Epithelial cell of proximal tubule (primary cell): ENCODE measurements around the gene E2F4. TPM values are rescaled to one million over a fixed set of nuclear protein-coding genes. Genes with fewer than 3 reads are reported as not detected.
A peak's percentile ranks its signal among the peaks of the same experiment; 100 is the strongest.

Experiments used
- DNase-seq: peaks from one replicate; pipeline ENCODE4 v3.0.0-alpha.2; 2011; ENCODE audit warnings: low read depth
- H3K4me3 ChIP-seq: 2 replicates; pipeline ENCODE4 v1.5.1; 2011; ENCODE audit warnings: low read depth, mild to moderate bottlenecking, low read length
- total RNA-seq: library from RNA; depleted of rRNA; stranded (reverse); fragments of >200 nt; gene quantifications from 2 replicates; pipeline ENCODE4 v1.2.3, GENCODE V29; 2015
- TF ChIP-seq, protein P1 (sequence below): conservative IDR thresholded peaks from 2 replicates; pipeline ENCODE4 v1.5.1; 2012; ENCODE audit warnings: low read depth, mild to moderate bottlenecking, low read length

E2F4 gene
- total RNA-seq, 1 donor from 2014 or later, result 78.9 TPM

DNA sequence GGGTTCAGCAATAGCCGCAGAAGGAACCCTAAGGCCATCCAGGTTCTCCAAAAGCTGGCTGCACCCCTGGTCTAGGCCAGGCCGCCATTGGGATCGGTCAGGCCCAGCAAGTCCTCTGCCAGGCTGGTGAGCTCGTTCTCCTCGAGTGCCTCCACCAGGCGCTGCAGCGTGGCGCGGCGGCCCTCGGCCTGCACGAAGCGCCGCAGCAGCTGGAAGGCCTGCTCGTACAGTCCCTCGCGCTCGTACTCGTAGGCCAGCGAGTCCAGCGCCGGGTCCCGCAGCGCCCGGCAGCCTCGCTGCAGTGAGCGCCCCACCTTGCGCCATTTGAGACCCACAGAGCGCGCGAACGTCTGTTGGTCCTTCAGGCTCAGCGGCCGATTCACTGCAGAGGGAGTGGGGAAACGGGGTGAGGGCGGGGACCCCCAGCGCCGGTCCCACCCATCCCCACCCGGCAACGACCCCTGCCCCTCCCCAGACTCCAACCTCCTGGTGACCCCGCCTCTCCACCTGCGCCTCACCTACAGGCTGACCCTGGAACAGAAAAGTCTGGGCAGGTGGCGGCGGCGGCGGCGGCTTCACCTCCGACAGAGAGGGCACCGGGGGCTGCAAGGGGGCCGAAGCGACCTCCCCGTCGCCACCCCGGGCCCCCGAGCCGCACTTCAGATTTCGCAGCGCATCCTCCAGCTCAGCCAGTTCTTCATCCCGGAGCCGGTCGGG, 37.2 kb upstream of the E2F4 start:
- peak overlapping the region; percentile 30 for H3K4me3 ChIP-seq
- DNase-seq, result no peak
- TF ChIP-seq, protein P1, sequence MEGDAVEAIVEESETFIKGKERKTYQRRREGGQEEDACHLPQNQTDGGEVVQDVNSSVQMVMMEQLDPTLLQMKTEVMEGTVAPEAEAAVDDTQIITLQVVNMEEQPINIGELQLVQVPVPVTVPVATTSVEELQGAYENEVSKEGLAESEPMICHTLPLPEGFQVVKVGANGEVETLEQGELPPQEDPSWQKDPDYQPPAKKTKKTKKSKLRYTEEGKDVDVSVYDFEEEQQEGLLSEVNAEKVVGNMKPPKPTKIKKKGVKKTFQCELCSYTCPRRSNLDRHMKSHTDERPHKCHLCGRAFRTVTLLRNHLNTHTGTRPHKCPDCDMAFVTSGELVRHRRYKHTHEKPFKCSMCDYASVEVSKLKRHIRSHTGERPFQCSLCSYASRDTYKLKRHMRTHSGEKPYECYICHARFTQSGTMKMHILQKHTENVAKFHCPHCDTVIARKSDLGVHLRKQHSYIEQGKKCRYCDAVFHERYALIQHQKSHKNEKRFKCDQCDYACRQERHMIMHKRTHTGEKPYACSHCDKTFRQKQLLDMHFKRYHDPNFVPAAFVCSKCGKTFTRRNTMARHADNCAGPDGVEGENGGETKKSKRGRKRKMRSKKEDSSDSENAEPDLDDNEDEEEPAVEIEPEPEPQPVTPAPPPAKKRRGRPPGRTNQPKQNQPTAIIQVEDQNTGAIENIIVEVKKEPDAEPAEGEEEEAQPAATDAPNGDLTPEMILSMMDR, result no peak

- DNase-seq, result no peak
- TF ChIP-seq, protein P1, result peak; percentile 81
- peak overlapping the region; percentile 30 for H3K4me3 ChIP-seq
These were observed 36.4 kb upstream of the E2F4 start for GRCh38 chr16:67155295-67156142.

DNA sequence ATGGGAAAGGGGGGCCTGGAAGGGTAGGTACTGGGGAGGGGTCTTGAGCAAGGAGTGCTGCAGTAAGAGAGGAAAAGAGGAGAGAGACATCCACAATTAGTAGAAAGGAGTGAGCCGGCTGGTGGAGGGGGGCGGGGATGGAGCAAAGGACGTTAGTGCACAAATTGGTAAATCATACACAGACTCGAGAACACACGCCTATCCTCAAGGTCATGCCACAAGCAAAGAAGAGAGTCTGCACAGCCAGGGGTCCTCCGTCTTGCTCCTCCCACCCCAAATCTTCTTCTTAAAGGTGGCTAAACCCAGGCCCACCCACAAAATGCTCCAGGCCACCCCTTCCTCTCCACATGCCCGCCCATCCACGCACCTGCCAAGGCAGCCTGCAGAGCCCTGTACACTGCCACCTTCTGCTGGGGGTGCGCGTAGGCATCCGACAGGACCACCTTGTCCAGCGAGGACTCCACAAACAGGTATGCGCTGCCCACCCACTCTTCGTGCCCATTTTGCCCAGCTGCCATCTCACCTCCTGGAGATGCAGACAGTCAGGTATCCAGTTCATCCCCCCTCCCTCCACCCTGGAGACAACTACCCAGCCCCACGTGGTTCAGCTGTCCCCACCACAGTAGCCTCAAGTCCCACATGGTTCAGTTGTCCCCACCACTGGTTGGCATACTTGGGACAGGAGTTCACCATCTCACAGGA, 35.7 kb upstream of the E2F4 start:
- TF ChIP-seq, protein P1, result no peak
- H3K4me3 ChIP-seq, result no peak overlapping the region
- no peak for DNase-seq

DNA sequence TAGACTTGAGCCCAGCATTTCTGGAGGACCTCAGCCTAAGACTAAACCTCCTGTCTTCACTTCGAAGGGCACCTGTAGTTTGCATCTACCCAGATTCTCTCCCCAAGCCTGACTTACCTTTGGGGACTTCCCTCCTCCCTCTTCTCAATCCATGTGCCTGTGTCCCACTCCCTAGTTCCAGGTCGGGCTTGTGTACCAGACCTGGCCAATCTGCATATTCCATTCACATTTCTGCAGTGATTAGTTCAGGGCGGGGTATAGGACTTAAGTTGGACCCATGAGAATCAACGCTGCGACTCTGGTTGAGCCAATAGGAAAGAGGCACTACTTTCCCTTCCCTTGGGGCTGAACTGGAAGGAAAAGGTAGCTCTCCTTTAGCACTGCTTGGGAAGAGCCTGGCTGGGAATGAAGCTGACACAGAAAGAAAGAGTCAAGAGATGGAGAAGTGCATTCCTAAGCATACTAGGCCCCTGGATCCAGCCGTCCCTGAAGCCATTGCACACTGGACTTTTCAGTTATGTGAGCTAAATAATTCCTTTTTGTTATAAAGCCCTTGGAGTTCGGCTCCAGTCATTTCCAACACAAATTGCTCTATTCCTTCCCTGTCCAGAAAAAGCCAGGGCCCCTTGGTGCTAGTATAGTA, 34.7 kb upstream of the E2F4 start:
- no peak for DNase-seq
- TF ChIP-seq, protein P1, result no peak
- H3K4me3 ChIP-seq, result no peak overlapping the region

DNA sequence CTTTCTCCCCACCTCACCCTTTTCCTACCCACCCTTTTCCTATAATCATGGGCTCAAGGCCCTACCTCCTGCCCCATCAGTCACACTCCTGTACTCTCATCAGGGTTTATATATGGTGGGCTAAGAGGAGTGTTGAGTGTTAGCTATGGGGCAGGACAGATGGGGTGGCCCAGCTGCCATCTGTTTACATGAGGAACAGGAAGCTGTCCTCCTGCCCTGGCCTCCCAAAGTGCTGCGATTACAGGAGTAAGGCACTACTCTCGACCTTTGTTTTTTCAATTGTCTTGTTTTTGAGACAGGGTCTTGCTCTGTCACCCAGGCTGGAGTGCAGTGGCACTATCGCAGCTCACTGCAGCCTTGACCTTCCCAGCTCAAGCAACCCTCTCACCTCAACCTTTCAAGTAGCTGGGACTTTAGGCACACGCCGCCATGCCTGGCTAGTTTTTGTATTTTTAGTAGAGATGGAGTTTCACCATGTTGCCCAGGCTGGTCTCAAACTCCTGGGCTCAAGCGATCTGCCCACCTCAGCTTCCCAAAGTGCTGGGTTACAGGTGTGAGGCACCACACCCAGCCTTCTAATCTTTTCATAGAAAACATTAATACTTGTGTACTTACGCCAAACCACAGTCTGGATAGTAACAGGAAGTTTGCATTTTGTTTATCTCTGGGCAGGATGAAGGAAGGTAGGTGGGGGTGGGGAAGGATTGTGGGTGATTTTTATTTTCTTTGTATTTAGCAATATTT, 33.9 kb upstream of the E2F4 start:
- H3K4me3 ChIP-seq, result no peak overlapping the region
- TF ChIP-seq, protein P1, result no peak
- DNase-seq, result no peak
